ENCODE measurements around the gene CR2. TPM values are rescaled to one million over a fixed set of nuclear protein-coding genes. Genes with fewer than 3 reads are reported as not detected.

Gene CR2
- under 1 TPM in 2 of 3 donors, not detected in 1; 0.10 to 0.38 TPM for total RNA-seq
- long read RNA-seq, donor 1, result 0 reads
- long read RNA-seq, donor 2, result 0 reads

GRCh38 chr1:207454046-207454964, at the start of gene CR2:
Gene CR2, plus strand, starts transcription at chr1:207454328. Its CDS starts 91 bp downstream, at chr1:207454419.
- no peak for TF ChIP-seq CTCF (IDR thresholded peaks at IDR 0.05)
- no peak within 1 kb of the TSS for H3K4me3 ChIP-seq
- H3K4me1 ChIP-seq (ENCODE audit: low read depth), result peaks cover 14% of the 10 kb centered on the region
- H3K9me3 ChIP-seq, result no peaks in the 10 kb centered on the region
- peak; percentile 97 for ATAC-seq
- H3K36me3 ChIP-seq (ENCODE audit: low read depth), result no peaks in the 10 kb centered on the region
- peak; percentile 56 to 82 (median 64) for DNase-seq
- intact Hi-C loops (cut with DNase I, micrococcal nuclease), result no loop called here

- peak in 1 of 3 donors; percentile 7 for DNase-seq
- H3K36me3 ChIP-seq (ENCODE audit: low read depth), result no peaks in the 10 kb centered on the region
- H3K9me3 ChIP-seq, result no peaks in the 10 kb centered on the region
- H3K4me1 ChIP-seq (ENCODE audit: low read depth), result no peaks in the 10 kb centered on the region
- peak; percentile 43 for TF ChIP-seq CTCF (IDR thresholded peaks at IDR 0.05)
- intact Hi-C loops (cut with DNase I, micrococcal nuclease), result loop anchor here in 1 of 2 donors (5.0 kb wide), 1 partner anchor 318 kb away; the partner anchor contains the start of gene C4BPB
- ATAC-seq, result peak; percentile 84
- no peak overlapping the region for H3K4me3 ChIP-seq
These were observed 49.1 kb upstream of the CR2 start for GRCh38 chr1:207404849-207405525.

GRCh38 chr1:207405814-207406213, 48.3 kb upstream of the CR2 start:
- no peak overlapping the region for H3K4me3 ChIP-seq
- DNase-seq (no peak), ATAC-seq (no peak)
- H3K4me1 ChIP-seq (ENCODE audit: low read depth), result no peaks in the 10 kb centered on the region
- intact Hi-C loops (cut with DNase I, micrococcal nuclease), result no loop called here
- no peaks in the 10 kb centered on the region for H3K36me3 ChIP-seq (ENCODE audit: low read depth)
- H3K9me3 ChIP-seq, result no peaks in the 10 kb centered on the region
- no peak for TF ChIP-seq CTCF (IDR thresholded peaks at IDR 0.05)

GRCh38 chr1:207407655-207408260, 46.4 kb upstream of the CR2 start:
- Histone ChIP-seq H3K4me3 (no peak overlapping the region), H3K4me1 (ENCODE audit: low read depth) (no peaks in the 10 kb centered on the region), H3K9me3 (no peaks in the 10 kb centered on the region), H3K36me3 (ENCODE audit: low read depth) (no peaks in the 10 kb centered on the region)
- intact Hi-C loops (cut with DNase I, micrococcal nuclease), result no loop called here
- TF ChIP-seq CTCF (IDR thresholded peaks at IDR 0.05), result no peak
- DNase-seq (no peak), ATAC-seq (no peak)

- no peak overlapping the region for H3K4me3 ChIP-seq
- no peak for DNase-seq
- no peaks in the 10 kb centered on the region for H3K9me3 ChIP-seq
- ATAC-seq, result no peak
- intact Hi-C loops (cut with DNase I, micrococcal nuclease), result no loop called here
- TF ChIP-seq CTCF (IDR thresholded peaks at IDR 0.05), result no peak
- H3K4me1 ChIP-seq (ENCODE audit: low read depth), result no peaks in the 10 kb centered on the region
- H3K36me3 ChIP-seq (ENCODE audit: low read depth), result no peaks in the 10 kb centered on the region
These were observed 41.3 kb upstream of the CR2 start for GRCh38 chr1:207412845-207413244.

Data from mucosa of descending colon (tissue), 3 donors.